ELR (cell line): ENCODE measurements around the gene PCGF3.
"Not testable (repeated sequence)": the region's sequence is repeated elsewhere in the genome, so short reads cannot be mapped to it uniquely, and the experiment has no call there.

Experiments used
- DNase-seq: peaks from one replicate; pipeline ENCODE4 v3.0.0-alpha.2; 2015; ENCODE audit warnings: low read depth

PCGF3 gene

GRCh38 chr4:725391-726234 is 20.0 kb downstream of the PCGF3 start:
- no peak for DNase-seq

- no peak for DNase-seq
Measured at GRCh38 chr4:726235-726787, 20.7 kb downstream of the PCGF3 start.

DNA sequence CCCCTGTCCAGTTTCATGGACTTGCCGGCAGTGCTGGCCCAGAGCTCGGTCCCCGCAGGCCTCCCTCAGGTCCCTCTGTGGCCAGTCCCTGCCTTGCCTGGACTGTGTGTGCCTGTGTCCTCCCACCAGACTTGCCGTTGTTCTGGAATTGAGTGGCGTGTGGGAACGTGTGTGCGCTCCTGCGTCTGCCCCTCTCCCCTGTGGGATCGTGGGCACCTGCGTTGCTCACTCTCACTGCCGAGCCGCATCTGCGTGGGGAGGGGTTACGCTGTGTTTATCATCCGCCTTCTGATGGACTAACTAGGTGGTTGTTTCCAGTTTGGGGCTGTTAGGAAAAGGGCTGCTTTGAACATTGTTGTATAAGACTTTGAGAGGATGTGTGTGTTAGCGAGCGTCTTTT is 21.2 kb downstream of the PCGF3 start:
- DNase-seq, result no peak

GRCh38 chr4:727576-727975 is 21.9 kb downstream of the PCGF3 start:
- no peak for DNase-seq

DNA sequence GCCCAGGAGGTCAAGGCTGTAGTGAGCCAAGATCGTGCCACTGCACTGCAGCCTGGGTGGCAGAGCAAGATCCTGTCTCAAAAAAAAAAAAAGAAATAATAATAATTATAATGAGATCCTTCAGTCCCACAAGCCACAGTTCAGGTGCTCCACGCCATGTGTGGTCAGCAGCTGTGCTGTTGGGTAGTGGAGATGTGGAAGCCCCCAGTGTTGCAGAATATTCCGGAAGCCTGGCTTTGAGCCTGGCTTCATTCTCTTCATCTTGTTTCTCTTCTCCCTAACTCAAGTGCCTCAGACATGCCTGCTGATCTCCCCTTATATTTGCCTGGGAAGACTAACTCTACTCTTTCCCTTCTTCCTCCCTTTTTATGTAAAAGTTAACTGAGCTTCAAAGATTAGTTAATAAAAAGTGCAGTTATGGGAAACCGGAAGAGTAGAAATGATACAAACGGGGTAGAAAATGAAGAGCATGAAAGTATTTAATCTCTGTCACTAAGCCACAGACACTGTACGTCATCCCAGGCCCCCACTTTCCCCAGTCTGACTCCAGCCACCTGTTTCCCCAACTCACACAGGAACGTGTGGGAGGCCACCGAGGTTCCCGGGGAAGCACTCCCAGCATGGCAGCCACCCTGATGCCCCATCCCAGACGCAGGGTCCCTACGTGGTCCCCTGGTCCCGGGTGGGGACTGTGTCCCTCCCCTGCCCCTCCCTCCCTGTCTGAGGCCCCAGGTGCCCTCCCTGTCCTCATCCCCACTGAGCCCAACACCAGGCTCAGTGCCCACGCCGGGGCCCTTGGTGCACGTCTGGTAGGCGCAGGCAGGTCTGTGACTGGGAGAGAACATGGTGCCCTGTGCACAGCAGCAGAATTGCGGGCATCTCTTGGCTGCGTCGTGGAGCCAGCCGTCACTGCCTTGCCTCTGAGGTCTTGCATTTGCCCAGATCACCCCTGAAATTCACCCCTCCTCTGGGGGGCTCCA is 24.0 kb downstream of the PCGF3 start:
- no peak for DNase-seq

- no peak for DNase-seq
Measured at GRCh38 chr4:730511-730910, 24.9 kb downstream of the PCGF3 start.

DNA sequence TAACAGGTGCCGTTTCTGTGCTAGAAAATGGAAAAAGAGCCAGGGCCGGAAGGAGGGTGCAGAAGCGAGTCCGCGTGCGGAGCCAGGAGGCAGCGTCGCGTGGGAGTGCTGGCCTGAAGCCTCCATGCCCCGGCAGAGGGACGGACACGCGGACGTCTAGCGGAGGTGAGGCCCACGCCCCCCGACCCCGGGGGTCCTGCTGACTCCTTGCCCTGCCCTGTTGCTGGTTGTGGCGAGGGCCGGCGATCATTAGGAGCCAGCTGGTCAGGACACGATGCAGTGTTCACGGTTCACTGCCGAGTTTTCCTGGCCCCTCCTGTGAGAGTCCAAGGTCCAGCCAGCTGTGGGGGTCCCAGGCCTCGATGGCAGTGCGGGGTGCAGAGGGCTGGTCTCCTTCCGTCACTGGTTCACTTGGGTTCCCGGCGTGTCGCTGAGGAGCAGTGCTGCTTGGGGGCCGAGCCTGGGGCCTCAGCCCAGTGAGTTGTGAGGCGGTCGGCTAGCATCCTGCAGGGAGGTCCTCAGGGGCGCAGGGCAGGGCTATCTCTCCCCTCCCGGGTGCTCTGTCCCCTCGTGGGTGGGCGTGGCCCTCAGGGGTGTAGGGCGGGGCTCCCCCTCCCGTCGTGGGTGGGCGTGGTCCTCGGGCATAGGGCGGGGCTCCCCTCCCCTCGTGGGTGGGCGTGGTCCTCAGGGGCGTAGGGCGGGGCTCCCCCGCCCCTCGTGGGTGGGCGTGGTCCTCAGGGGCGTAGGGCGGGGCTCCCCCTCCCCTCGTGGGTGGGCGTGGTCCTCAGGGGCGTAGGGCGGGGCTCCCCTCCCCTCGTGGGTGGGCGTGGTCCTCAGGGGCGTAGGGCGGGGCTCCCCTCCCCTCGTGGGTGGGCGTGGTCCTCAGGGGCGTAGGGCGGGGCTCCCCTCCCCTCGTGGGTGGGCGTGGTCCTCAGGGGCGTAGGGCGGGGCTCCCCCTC is 25.6 kb downstream of the PCGF3 start:
- not testable (repeated sequence) for DNase-seq

DNA sequence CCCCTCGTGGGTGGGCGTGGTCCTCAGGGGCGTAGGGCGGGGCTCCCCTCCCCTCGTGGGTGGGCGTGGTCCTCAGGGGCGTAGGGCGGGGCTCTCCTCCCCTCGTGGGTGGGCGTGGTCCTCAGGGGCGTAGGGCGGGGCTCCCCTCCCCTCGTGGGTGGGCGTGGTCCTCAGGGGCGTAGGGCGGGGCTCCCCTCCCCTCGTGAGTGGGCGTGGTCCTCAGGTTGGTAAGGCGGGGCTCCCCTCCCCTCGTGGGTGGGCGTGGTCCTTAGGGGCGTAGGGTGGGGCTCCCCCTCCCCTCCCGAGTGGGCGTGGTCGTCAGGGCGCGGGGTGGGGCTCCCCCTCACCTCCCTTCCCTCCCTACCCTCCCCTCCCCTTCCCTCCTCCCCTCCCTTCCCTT is 26.3 kb downstream of the PCGF3 start:
- DNase-seq, result not testable (repeated sequence)

DNA sequence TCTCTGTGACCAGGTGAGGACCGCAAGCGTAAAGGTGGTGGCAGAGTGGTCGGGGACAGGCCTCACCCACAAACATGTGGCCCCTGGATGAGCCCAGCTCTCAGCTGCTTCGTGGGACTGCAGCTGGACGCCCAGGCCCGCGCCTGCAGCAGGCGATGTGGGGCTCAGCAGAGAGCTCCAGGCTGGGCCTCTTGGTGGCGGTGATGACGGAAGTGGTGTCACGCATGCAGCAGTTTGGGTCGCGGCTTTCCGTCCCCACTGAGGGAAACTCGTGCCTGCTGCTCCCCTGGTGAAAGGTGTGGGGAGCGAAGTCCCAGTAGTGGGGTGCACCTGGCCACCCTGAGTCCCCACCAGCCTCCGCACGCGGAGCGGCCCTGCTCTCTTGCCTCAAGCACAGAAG is 26.9 kb downstream of the PCGF3 start:
- DNase-seq, result no peak

- DNase-seq, result no peak
Measured at GRCh38 chr4:732911-733630, 27.4 kb downstream of the PCGF3 start.

DNA sequence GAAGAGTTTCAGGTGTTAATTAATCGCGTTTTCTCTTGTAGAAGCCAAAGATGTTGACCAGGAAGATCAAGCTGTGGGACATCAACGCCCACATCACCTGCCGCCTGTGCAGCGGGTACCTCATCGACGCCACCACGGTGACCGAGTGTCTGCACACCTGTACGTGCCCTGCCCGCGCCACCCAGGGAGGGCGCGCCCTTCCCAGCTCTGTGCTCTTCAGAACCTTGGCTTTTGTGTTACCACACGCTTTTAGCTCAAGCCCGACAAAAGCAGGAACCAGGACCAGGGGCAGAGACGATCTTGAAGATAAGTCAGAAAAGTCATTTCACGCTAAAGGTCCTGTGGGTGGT is 28.0 kb downstream of the PCGF3 start:
- DNase-seq, result no peak

- no peak for DNase-seq
Measured at GRCh38 chr4:734075-734474, 28.4 kb downstream of the PCGF3 start.

DNA sequence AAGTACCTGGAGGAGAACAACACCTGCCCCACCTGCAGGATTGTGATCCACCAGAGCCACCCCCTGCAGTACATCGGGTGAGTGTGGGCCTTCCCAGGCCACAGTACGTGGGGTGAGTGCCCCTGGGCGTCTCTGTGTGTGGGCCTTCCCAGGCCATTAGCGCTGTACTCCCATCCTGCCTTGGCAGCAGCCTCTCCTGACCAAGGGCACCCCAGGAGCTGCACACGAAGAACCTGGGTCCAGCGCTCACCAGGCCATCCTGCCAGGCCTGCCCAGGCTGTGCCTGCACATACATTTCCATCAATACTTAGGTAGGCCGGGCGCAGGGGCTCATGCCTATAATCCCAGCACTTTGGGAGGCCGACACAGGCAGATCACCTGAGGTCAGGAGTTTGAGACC is 29.3 kb downstream of the PCGF3 start:
- DNase-seq, result no peak

- no peak for DNase-seq
Measured at GRCh38 chr4:735583-735982, 30.0 kb downstream of the PCGF3 start.

DNA sequence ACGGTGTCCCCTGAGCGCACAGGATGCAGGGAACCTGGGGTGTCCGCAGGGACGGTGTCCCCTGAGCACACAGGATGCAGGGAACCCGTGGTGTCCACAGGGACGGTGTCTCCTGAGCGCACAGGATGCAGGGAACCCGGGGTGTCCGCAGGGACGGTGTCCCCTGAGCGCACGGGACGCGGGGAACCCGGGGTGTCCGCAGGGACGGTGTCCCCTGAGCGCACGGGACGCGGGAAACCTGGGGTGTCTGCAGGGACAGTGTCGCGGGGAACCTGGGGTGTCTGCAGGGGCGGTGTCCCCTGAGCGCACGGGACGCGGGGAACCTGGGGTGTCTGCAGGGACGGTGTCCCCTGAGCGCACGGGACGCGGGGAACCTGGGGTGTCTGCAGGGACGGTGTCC is 30.9 kb downstream of the PCGF3 start:
- DNase-seq, result not testable (repeated sequence)

DNA sequence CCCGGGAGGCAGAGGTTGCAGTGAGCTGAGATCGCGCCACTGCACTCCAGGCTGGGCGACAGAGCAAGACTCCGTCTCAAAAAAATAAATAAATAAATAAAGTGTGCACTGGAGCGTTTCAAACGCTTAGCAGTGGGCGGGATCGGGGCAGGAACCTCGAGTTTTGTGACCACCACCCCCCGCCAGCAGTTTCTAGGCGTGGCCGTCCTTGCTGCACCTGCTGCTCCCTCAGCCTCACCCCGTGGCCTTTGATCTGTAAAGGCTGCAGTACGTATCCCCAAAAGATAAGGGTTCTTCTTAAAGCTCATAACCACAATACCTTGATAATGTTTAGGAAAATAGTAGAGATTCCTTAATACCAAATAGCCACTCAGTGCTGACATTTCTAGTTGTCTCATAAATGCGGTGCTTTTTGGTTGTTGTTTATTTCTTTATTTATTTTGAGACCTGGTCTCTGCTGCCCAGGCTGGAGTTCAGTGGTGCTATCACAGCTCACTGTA is 33.2 kb downstream of the PCGF3 start:
- no peak for DNase-seq

- no peak for DNase-seq
Measured at GRCh38 chr4:739569-739968, 33.9 kb downstream of the PCGF3 start.

DNA sequence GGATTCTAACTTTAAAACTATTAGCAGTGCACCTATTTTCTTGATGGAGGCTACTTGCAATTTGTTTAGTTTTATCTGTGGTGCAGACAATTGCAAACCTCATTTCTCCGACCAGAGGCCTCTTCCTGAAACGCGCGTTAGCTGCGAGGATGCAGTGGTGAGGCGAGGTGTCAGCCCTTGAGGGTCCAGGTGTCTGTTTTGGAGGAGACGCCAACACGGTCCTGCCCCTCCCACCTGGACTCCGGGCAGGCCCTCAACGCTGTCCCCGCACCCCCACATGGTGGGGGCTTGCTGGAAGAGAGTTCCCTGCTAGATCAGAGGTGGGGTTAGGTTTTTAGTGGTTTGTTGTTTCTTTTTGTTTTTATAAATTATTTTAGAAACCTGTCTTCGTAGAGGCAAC is 34.4 kb downstream of the PCGF3 start:
- no peak for DNase-seq

- DNase-seq, result peak; percentile 21
Measured at GRCh38 chr4:740656-741282, 35.1 kb downstream of the PCGF3 start.

DNA sequence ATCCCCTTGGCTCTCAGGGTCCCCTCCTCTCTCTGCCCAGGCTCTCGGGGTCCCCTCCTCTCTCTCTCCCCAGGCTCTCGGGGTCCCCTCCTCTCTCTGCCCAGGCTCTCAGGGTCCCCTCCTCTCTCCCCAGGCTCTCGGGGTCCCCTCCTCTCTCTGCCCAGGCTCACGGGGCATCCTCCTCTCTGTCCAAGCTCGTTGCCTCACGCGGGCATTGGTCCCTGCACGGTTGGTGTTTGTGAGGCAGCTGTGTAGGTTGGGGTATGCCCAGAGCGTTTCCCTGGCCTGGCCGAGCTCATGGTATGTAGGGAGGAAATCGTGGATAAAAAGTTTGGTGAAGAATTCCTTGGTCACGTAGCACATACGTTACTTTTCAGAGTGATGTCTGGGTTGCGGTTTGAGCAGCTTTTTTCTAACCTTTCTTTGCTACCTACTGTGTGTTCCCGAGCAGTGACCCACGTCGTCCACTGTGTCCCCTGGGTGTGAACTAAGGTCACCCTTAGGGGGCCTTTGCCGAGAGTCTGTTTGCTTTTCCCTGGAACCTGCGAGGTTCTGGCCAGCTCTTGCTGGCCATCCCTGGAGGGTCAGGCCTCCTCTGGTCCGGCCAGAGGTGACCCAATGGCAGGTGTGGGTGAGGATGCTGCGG is 36.6 kb downstream of the PCGF3 start:
- no peak for DNase-seq
